Neural cell (in vitro differentiated cells): ENCODE data around the gene TPGS1. TPM values are rescaled to one million over a fixed set of nuclear protein-coding genes. Genes with fewer than 3 reads are reported as not detected.

Experiments
- H2AFZ ChIP-seq: fragments of 200-600, 300-800 bp; sonication (generic), shearing (Covaris generic); 2 replicates; pipeline ENCODE4 v1.6.0; 2014; ENCODE audit warnings: low read depth, mild to moderate bottlenecking, antibody characterized with exemption, low read length, moderate library complexity
- H3F3A ChIP-seq: fragments of 200-600 bp; shearing (Covaris generic); 2 replicates; pipeline ENCODE4 v1.6.1; 2016; ENCODE audit warnings: mild to moderate bottlenecking, moderate library complexity, mixed read lengths, antibody characterized with exemption, low read length; ENCODE audit not compliant: insufficient read depth, poor library complexity, severe bottlenecking
- H3K27ac ChIP-seq: fragments of 200-600, 300-800 bp; sonication (generic), shearing (Covaris generic); 2 replicates; pipeline ENCODE4 v1.5.1; 2014; ENCODE audit warnings: mild to moderate bottlenecking, low read length, moderate library complexity
- H3K27me3 ChIP-seq: fragments of 300-800, 200-600 bp; sonication (generic), shearing (Covaris generic); 2 replicates; pipeline ENCODE4 v1.6.0; 2014; ENCODE audit warnings: mild to moderate bottlenecking, low read depth, low read length, moderate library complexity; ENCODE audit not compliant: insufficient read depth
- H3K36me3 ChIP-seq: fragments of 300-800, 200-600 bp; sonication (generic), shearing (Covaris generic); 2 replicates; pipeline ENCODE4 v1.5.1; 2014; ENCODE audit warnings: mild to moderate bottlenecking, antibody characterized with exemption, low read length, moderate library complexity; ENCODE audit not compliant: insufficient read depth
- H3K4me2 ChIP-seq: fragments of 300-800, 200-600 bp; sonication (generic), shearing (Covaris generic); 2 replicates; pipeline ENCODE4 v1.6.0; 2014; ENCODE audit warnings: mild to moderate bottlenecking, low read length
- H3K4me3 ChIP-seq: fragments of 300-800, 200-600 bp; sonication (generic), shearing (Covaris generic); 2 replicates; pipeline ENCODE4 v1.5.1; 2014; ENCODE audit warnings: mild to moderate bottlenecking, low read length, moderate library complexity
- H3K79me2 ChIP-seq: fragments of 200-600 bp; shearing (Covaris generic); replicated peaks from 2 replicates; pipeline ENCODE4 v1.6.0; 2014; ENCODE audit warnings: mild to moderate bottlenecking, low read length, moderate library complexity; ENCODE audit not compliant: insufficient read depth
- H3K9ac ChIP-seq: fragments of 300-800, 200-600 bp; sonication (generic), shearing (Covaris generic); 2 replicates; pipeline ENCODE4 v1.6.1; 2016; ENCODE audit warnings: mild to moderate bottlenecking, low read length, mixed read lengths
- H3K9me2 ChIP-seq: fragments of 200-600 bp; shearing (Covaris generic); 2 replicates; pipeline ENCODE4 v1.6.1; 2016; ENCODE audit warnings: mild to moderate bottlenecking, low read length, mixed read lengths; ENCODE audit not compliant: insufficient read depth
- H3K9me3 ChIP-seq: fragments of 200-600, 300-800 bp; sonication (generic), shearing (Covaris generic); 2 replicates; pipeline ENCODE4 v1.6.1; 2016; ENCODE audit warnings: mild to moderate bottlenecking, mixed run types, low read length, moderate library complexity, mixed read lengths
- H4K20me1 ChIP-seq: fragments of 200-600 bp; shearing (Covaris generic); 2 replicates; pipeline ENCODE4 v1.6.1; 2016; ENCODE audit warnings: mild to moderate bottlenecking, mixed run types; ENCODE audit not compliant: insufficient read depth
- CTCF ChIP-seq: fragments of 450-650 bp; IDR thresholded peaks from 2 replicates; pipeline ENCODE4 v1.5.1; 2014; ENCODE audit warnings: antibody characterized with exemption, mild to moderate bottlenecking, moderate library complexity; ENCODE audit not compliant: poor library complexity, severe bottlenecking
- EP300 ChIP-seq: fragments of 450-650 bp; conservative IDR thresholded peaks from 2 replicates; pipeline ENCODE4 v1.6.1; 2014; ENCODE audit warnings: antibody characterized with exemption, mild to moderate bottlenecking, moderate library complexity; ENCODE audit not compliant: poor library complexity, severe bottlenecking
- EZH2 ChIP-seq: fragments of 200-600, 300-800 bp; shearing (Covaris generic), sonication (generic); IDR thresholded peaks from 2 replicates; pipeline ENCODE4 v1.6.1; 2014; ENCODE audit warnings: antibody characterized with exemption, low read length, borderline replicate concordance, mild to moderate bottlenecking; ENCODE audit not compliant: insufficient read depth, poor library complexity, severe bottlenecking
- MXI1 ChIP-seq: fragments of 450-650 bp; conservative IDR thresholded peaks from 2 replicates; pipeline ENCODE4 v1.6.1; 2014; ENCODE audit warnings: antibody characterized with exemption, mild to moderate bottlenecking; ENCODE audit not compliant: poor library complexity, severe bottlenecking
- POLR2AphosphoS5 ChIP-seq: IDR thresholded peaks from 2 replicates; pipeline ENCODE4 v1.6.1; 2012
- RAD21 ChIP-seq: fragments of 450-650 bp; conservative IDR thresholded peaks from 2 replicates; pipeline ENCODE4 v1.6.1; 2014; ENCODE audit warnings: antibody characterized with exemption, mild to moderate bottlenecking, moderate library complexity
- REST ChIP-seq: IDR thresholded peaks from 2 replicates; pipeline ENCODE4 v1.6.1; 2012; ENCODE audit warnings: borderline replicate concordance
- SMC3 ChIP-seq: fragments of 450-650 bp; conservative IDR thresholded peaks from 2 replicates; pipeline ENCODE4 v1.6.1; 2014; ENCODE audit warnings: antibody characterized with exemption, mild to moderate bottlenecking, moderate library complexity; ENCODE audit not compliant: poor library complexity
- TAF1 ChIP-seq: IDR thresholded peaks from 2 replicates; pipeline ENCODE4 v1.6.1; 2012; ENCODE audit warnings: low read depth
- polyA plus RNA-seq: library from polyadenylated mRNA; depleted of rRNA; stranded (reverse); fragments of >200 nt; gene quantifications from 2 replicates; pipeline ENCODE4 v1.2.3, GENCODE V29; 2014

Gene TPGS1
- polyA plus RNA-seq, 1 donor from 2014 or later: 79.6 TPM

DNA sequence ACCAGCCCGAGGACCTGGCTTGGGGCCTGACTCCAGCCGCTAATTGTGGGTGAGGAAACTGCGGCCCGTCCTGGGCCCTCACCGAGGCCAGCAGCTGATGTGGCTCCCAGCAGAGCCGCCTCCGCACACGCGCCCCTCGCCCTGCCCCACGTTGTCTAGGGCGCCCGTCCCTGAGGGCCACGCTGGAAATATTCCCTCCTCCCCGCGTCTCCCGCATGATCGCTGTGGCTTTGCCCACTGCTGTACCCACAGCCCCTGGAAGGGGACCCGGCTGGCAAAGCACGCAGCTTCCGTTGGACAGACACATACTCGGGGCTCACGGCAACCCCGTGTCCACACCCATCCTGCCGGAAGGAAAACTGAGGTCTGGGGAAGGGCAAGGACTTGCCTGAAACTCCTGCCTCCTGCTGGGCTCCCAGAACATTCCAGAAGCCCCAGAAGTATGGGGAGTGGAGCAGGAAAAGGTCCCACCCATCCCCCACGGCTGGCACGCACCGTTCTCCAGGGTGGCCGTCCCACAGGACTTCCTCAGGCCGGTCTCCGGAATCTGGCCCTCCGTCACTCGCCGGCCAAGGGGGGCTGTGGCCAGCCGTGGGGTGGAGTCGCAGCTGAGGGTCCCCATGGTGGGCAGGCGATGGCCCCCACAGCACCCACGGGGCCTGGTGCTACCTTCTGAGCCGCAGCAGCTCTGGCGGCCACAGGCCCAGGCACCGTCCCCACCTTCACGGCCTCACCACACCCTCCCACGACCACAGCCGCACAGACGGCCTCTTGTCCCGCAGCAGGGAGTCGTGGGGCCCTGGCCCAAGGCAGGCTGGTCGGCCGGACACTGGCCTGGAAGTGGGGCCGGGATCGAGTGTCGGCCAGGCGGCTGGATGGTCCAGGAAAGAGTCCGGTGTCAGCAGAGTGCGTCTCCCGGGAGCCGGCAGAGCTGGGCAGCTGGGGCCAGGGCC lies 32.9 kb upstream of the TPGS1 start:
- TF ChIP-seq RAD21: no peak
- no peak for TF ChIP-seq POLR2AphosphoS5
- Histone ChIP-seq H3K36me3 (no peaks in the 10 kb centered on the region), H3K9me2 (no peaks in the 10 kb centered on the region), H3K4me3 (no peak overlapping the region), H3F3A (no peaks in the 10 kb centered on the region), H3K79me2 (no peaks in the 10 kb centered on the region), H4K20me1 (no peaks in the 10 kb centered on the region), H2AFZ (no peak overlapping the region), H3K9ac (no peak overlapping the region), H3K9me3 (no peaks in the 10 kb centered on the region), H3K27me3 (no peaks in the 10 kb centered on the region), H3K4me2 (no peak overlapping the region), H3K27ac (no peak overlapping the region)

DNA sequence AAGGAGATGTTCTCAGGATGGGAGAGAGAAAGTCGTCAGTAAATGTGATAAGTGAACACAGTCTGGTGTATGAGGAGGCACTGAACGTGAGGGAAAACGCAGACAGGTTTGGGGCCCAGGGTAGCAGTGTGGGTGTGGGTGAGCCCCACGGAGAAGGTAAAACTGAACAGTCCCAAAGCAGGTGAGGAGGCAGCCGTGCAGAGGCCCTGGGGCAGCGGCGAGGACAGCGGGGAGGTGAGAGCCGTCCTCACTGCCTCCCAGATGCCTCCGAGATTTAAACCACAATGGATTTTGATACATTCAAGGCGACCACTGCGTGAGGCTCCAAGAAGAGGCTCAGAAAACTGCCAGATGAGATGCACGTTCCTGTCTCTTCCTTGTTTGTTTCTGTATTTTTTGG lies 31.9 kb upstream of the TPGS1 start:
- H3K9ac ChIP-seq: no peak overlapping the region
- H3K27ac ChIP-seq: no peak overlapping the region
- no peak overlapping the region for H3K4me3 ChIP-seq
- H3F3A ChIP-seq: no peaks in the 10 kb centered on the region
- H4K20me1 ChIP-seq: no peaks in the 10 kb centered on the region
- no peak overlapping the region for H3K4me2 ChIP-seq
- H3K79me2 ChIP-seq: no peaks in the 10 kb centered on the region
- no peaks in the 10 kb centered on the region for H3K9me3 ChIP-seq
- H3K36me3 ChIP-seq: no peaks in the 10 kb centered on the region
- H3K9me2 ChIP-seq: no peaks in the 10 kb centered on the region
- no peak for TF ChIP-seq CTCF
- no peak for TF ChIP-seq EP300
- no peak for TF ChIP-seq EZH2
- no peaks in the 10 kb centered on the region for H3K27me3 ChIP-seq
- H2AFZ ChIP-seq: no peak overlapping the region

DNA sequence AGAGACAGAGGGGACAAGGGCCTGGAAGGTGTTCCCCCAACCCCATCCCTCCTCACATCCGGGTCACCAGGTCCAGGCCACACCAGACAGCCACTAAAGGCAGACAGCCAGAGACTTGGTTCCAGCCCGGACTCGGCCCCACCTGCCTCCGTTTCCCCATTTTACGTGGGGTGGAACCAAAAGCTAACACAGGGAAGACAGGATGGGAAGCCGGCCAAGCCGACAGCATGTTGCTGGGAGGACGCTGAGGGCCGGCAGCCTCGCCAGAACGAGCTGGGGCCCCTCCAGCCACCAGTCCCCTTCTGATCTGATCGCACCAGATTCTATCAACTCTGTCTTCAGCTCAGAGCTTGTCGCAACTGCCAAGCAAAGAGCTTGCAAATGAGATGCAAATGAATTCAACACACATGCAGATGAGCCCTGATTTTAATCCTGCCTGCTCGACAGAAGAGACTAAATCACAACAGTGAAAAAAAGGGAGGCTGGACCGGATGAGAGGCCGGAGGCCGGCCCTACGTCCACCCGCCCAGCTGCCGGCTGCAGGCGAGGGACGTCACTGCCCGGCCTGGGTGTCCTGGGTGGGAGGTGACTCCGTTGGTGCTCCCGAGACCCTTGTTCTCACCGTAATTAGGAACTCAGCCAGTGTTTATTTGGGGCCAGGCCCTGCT lies 28.9 kb upstream of the TPGS1 start:
- Histone ChIP-seq H3K4me3 (no peak overlapping the region), H2AFZ (no peak overlapping the region), H3K9ac (peak overlapping the region; percentile 49)

More for the DNA sequence above, 28.9 kb upstream of the TPGS1 start:
- Histone ChIP-seq H3K79me2 (no peaks in the 10 kb centered on the region), H3K27ac (peak overlapping the region; percentile 47), H3K4me2 (no peak overlapping the region), H3K36me3 (no peaks in the 10 kb centered on the region), H3K27me3 (no peaks in the 10 kb centered on the region), H3K9me2 (no peaks in the 10 kb centered on the region), H3K9me3 (peaks cover 2% of the 10 kb centered on the region), H3F3A (no peaks in the 10 kb centered on the region), H4K20me1 (no peaks in the 10 kb centered on the region)
- no peak for TF ChIP-seq POLR2AphosphoS5
- no peak for TF ChIP-seq MXI1
- TF ChIP-seq EZH2: no peak
- TF ChIP-seq RAD21: no peak
- no peak for TF ChIP-seq SMC3
- TF ChIP-seq TAF1: no peak
- TF ChIP-seq EP300: no peak
- no peak for TF ChIP-seq REST
